Esophagus muscularis mucosa (tissue), 4 donors: ENCODE measurements around the gene PLXNA4. TPM values are rescaled to one million over a fixed set of nuclear protein-coding genes. Genes with fewer than 3 reads are reported as not detected.

ENCODE experiments used
- DNase-seq: peaks from one replicate; pipeline ENCODE4 v3.0.0-alpha.2; 2017; ENCODE audit errors: extremely low spot score
- H3K27ac ChIP-seq, 4 donors: fragments of 200-600 bp; sonication (generic); replicated peaks in 1 of 4; 1 replicate in 3 of 4; 2 replicates in 1 of 4; pipeline ENCODE4 v1.5.1; 2016 to 2019; ENCODE audit warnings: mild to moderate bottlenecking in 1 of 4
- H3K27me3 ChIP-seq, 4 donors: fragments of 200-600 bp; sonication (generic); one replicate each; pipeline versions ENCODE4 v1.5.1 to v1.6.0; 2016 to 2019
- H3K36me3 ChIP-seq, 4 donors: fragments of 200-600 bp; sonication (generic); one replicate each; pipeline ENCODE4 v1.5.1; 2016 to 2019
- H3K4me1 ChIP-seq, 4 donors: fragments of 200-600 bp; sonication (generic); one replicate each; pipeline ENCODE4 v1.5.1; 2016 to 2019
- H3K4me3 ChIP-seq, 4 donors: fragments of 200-600 bp; sonication (generic); 1 replicate in 2 of 4; 2 replicates in 2 of 4; pipeline ENCODE4 v1.5.1; 2016 to 2019; ENCODE audit warnings: mild to moderate bottlenecking in 4 of 4, moderate library complexity in 1 of 4
- H3K9me3 ChIP-seq, 4 donors: fragments of 200-600 bp; sonication (generic); 1 replicate in 3 of 4; 2 replicates in 1 of 4; pipeline ENCODE4 v1.5.1; 2016 to 2019
- EP300 ChIP-seq: sonication (generic); formaldehyde crosslinking; IDR thresholded peaks from one replicate; pipeline ENCODE4 v1.6.1; 2017; ENCODE audit warnings: antibody characterized with exemption
- POLR2A ChIP-seq: fragments of 450-650 bp; IDR thresholded peaks from one replicate; pipeline ENCODE4 v1.6.1; 2017; ENCODE audit warnings: antibody characterized with exemption, moderate library complexity, mild to moderate bottlenecking, low read depth
- POLR2AphosphoS5 ChIP-seq, 2 donors: sonication (generic); formaldehyde crosslinking; IDR thresholded peaks; one replicate each; pipeline ENCODE4 v1.6.1; 2017; ENCODE audit warnings: antibody characterized with exemption in 2 of 2
- WGBS: methylation state at CpG from one replicate; pipeline ENCODE4 v1.1.5; 2018; 5-methylcytosine and 5-hydroxymethylcytosine counted together
- intact Hi-C: fragments of 100-400 bp; cut with DNase I; formaldehyde crosslinking; loops from one replicate; pipeline ENCODE4 v1.15.1; 2023
- total RNA-seq, 4 donors: library from RNA; depleted of rRNA; stranded (reverse); fragments of >200 nt; gene quantifications; one replicate each; pipeline versions ENCODE4 v1.1.0 to v1.2.1, GENCODE V29; 2016
- TF ChIP-seq, protein P1 (sequence below), 3 experiments: fragments of 200-600 bp in 2 of 3; fragments of 450-650 bp in 1 of 3; sonication (generic) in 2 of 3; IDR thresholded peaks; one replicate each; pipeline ENCODE4 v1.5.1; 2017 to 2019; ENCODE audit warnings: antibody characterized with exemption in 3 of 3, mild to moderate bottlenecking in 2 of 3, moderate library complexity in 1 of 3

The PLXNA4 gene
- total RNA-seq, 4 donors from 2014 or later = 5.0 to 9.5 (median 6.6) TPM

- no peaks in the 10 kb centered on the region for H3K9me3 ChIP-seq
- intact Hi-C loops = no loop called here
- no peak for TF ChIP-seq POLR2A
- TF ChIP-seq POLR2AphosphoS5 (IDR thresholded peaks at IDR 0.05) = no peak
- TF ChIP-seq, protein P1, sequence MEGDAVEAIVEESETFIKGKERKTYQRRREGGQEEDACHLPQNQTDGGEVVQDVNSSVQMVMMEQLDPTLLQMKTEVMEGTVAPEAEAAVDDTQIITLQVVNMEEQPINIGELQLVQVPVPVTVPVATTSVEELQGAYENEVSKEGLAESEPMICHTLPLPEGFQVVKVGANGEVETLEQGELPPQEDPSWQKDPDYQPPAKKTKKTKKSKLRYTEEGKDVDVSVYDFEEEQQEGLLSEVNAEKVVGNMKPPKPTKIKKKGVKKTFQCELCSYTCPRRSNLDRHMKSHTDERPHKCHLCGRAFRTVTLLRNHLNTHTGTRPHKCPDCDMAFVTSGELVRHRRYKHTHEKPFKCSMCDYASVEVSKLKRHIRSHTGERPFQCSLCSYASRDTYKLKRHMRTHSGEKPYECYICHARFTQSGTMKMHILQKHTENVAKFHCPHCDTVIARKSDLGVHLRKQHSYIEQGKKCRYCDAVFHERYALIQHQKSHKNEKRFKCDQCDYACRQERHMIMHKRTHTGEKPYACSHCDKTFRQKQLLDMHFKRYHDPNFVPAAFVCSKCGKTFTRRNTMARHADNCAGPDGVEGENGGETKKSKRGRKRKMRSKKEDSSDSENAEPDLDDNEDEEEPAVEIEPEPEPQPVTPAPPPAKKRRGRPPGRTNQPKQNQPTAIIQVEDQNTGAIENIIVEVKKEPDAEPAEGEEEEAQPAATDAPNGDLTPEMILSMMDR (IDR thresholded peaks at IDR 0.05) = no peak
- no peak for DNase-seq
- H3K36me3 ChIP-seq = no peaks in the 10 kb centered on the region
- H3K4me1 ChIP-seq = peaks cover 14 to 36% (median 29%) of the 10 kb centered on the region in 4 donors
- 87% methylated on average over 4 of the region's 4 CpGs for WGBS
- H3K27ac ChIP-seq = no peak overlapping the region
- H3K4me3 ChIP-seq = no peak overlapping the region
- H3K27me3 ChIP-seq = no peaks in the 10 kb centered on the region
These were observed 161.0 kb downstream of the PLXNA4 start for GRCh38 chr7:132415259-132415658.

- peaks cover 17 to 35% (median 30%) of the 10 kb centered on the region in 4 donors for H3K4me1 ChIP-seq
- 92% methylated on average over 6 of the region's 6 CpGs for WGBS
- intact Hi-C loops = no loop called here
These were observed 161.4 kb downstream of the PLXNA4 start for GRCh38 chr7:132414857-132415256.

GRCh38 chr7:132412435-132412834 is 163.8 kb downstream of the PLXNA4 start:
- no peak overlapping the region for H3K4me3 ChIP-seq
- intact Hi-C loops = no loop called here
- H3K4me1 ChIP-seq = peaks cover 17 to 25% (median 20%) of the 10 kb centered on the region in 4 donors
- H3K9me3 ChIP-seq = no peaks in the 10 kb centered on the region
- no peak overlapping the region for H3K27ac ChIP-seq
- TF ChIP-seq EP300 (no peak), POLR2A (no peak), POLR2AphosphoS5 (IDR thresholded peaks at IDR 0.05) (no peak)
- TF ChIP-seq, protein P1 (IDR thresholded peaks at IDR 0.05) = no peak
- H3K27me3 ChIP-seq = no peaks in the 10 kb centered on the region
- WGBS = 47% methylated on average over 5 of the region's 5 CpGs
- H3K36me3 ChIP-seq = no peaks in the 10 kb centered on the region
- DNase-seq = no peak

More at GRCh38 chr7:132414857-132415256, 161.4 kb downstream of the PLXNA4 start:
- DNase-seq = no peak
- Histone ChIP-seq H3K9me3 (no peaks in the 10 kb centered on the region), H3K36me3 (no peaks in the 10 kb centered on the region), H3K4me3 (no peak overlapping the region), H3K27me3 (no peaks in the 10 kb centered on the region), H3K27ac (no peak overlapping the region)
- no peak for TF ChIP-seq POLR2AphosphoS5 (IDR thresholded peaks at IDR 0.05)
- TF ChIP-seq POLR2A = no peak
- TF ChIP-seq, protein P1 (IDR thresholded peaks at IDR 0.05) = no peak
- no peak for TF ChIP-seq EP300

- peaks cover 17 to 25% (median 20%) of the 10 kb centered on the region in 4 donors for H3K4me1 ChIP-seq
- WGBS = 72% methylated on average over 11 of the region's 11 CpGs
- no peaks in the 10 kb centered on the region for H3K9me3 ChIP-seq
- TF ChIP-seq POLR2AphosphoS5 (IDR thresholded peaks at IDR 0.05) (no peak), POLR2A (no peak), EP300 (no peak)
- TF ChIP-seq, protein P1 (IDR thresholded peaks at IDR 0.05) = no peak
- no peak overlapping the region for H3K4me3 ChIP-seq
- intact Hi-C loops = no loop called here
- no peak for DNase-seq
- peak overlapping the region in 1 of 4 donors; percentile 4 for H3K27ac ChIP-seq
- no peaks in the 10 kb centered on the region for H3K36me3 ChIP-seq
- no peaks in the 10 kb centered on the region for H3K27me3 ChIP-seq
These were observed 165.3 kb downstream of the PLXNA4 start for GRCh38 chr7:132410861-132411541.
